Endothelial cell of umbilical vein (primary cell): ENCODE data around the gene RP9. TPM values are rescaled to one million over a fixed set of nuclear protein-coding genes. Genes with fewer than 3 reads are reported as not detected.

Source experiments
- BruUV-seq: library from RNA; stranded (reverse); fragments of 400-500 nt; replicated peaks from 2 replicates; lab custom pipeline; 2021; lab: Mats Ljungman, UMichigan
- CTCF ChIA-PET: fragments of 300-600, 350-600 bp; sonication (Branson Sonifier 250); formaldehyde crosslinking; loops from one replicate; lab custom pipeline; 2021; ENCODE audit warnings: antibody characterized with exemption, inconsistent platforms; lab: Charles Lee
- POLR2A ChIA-PET: fragments of 300-600, 350-600 bp; sonication (Branson Sonifier 250); formaldehyde crosslinking; loops from one replicate; lab custom pipeline; 2021; ENCODE audit warnings: antibody characterized with exemption, inconsistent platforms; lab: Charles Lee
- DNase-seq: peaks from one replicate; pipeline ENCODE4 v3.0.0-alpha.2; 2011; ENCODE audit warnings: low read depth, low spot score
- FAIRE-seq: peaks from 2 replicates; lab custom pipeline; 2011; peaks lifted over from hg19 to GRCh38; lab: Jason Lieb, UNC
- H2AFZ ChIP-seq: 2 replicates; pipeline ENCODE4 v1.6.0; 2012; ENCODE audit warnings: low read depth, low read length, control low read depth, inconsistent platforms
- H3K27ac ChIP-seq: 2 replicates; pipeline ENCODE4 v1.5.1; 2011; ENCODE audit warnings: low read depth, mild to moderate bottlenecking, control low read depth, low read length, moderate library complexity; ENCODE audit not compliant: insufficient read depth
- H3K27me3 ChIP-seq, 2 experiments: 2 replicates each; pipeline versions ENCODE4 v1.6.0 to v1.6.1; 2011; ENCODE audit warnings: low read length in 2 of 2, mixed read lengths in 1 of 2; ENCODE audit not compliant: control insufficient read depth in 2 of 2, insufficient read depth in 2 of 2
- H3K36me3 ChIP-seq, 2 experiments: 2 replicates in 1 of 2; 3 replicates in 1 of 2; pipeline ENCODE4 v1.5.1; 2011; ENCODE audit warnings: low read length in 2 of 2, mild to moderate bottlenecking in 1 of 2, moderate library complexity in 1 of 2; ENCODE audit not compliant: control insufficient read depth in 2 of 2, insufficient read depth in 2 of 2; ENCODE audit errors: extremely low read depth in 1 of 2
- H3K4me1 ChIP-seq: 3 replicates; pipeline ENCODE4 v1.5.1; 2011; ENCODE audit warnings: mild to moderate bottlenecking, low read length; ENCODE audit not compliant: control insufficient read depth, insufficient read depth; ENCODE audit errors: extremely low read depth
- H3K4me2 ChIP-seq: 2 replicates; pipeline ENCODE4 v1.6.1; 2011; ENCODE audit warnings: low read length, control low read depth, mixed read lengths; ENCODE audit not compliant: insufficient read depth
- H3K4me3 ChIP-seq, 3 experiments: fragments of 200-600 bp in 1 of 3; sonication (generic), shearing (Covaris generic) in 1 of 3; replicated peaks in 1 of 3; 2 replicates each; pipeline ENCODE4 v1.5.1; 2011 to 2016; ENCODE audit warnings: control low read depth in 3 of 3, low read length in 3 of 3, mild to moderate bottlenecking in 2 of 3, inconsistent platforms in 1 of 3, low read depth in 1 of 3, moderate library complexity in 1 of 3; ENCODE audit not compliant: insufficient read depth in 1 of 3
- H3K79me2 ChIP-seq: 2 replicates; pipeline ENCODE4 v1.6.0; 2012; ENCODE audit warnings: low read length, inconsistent platforms; ENCODE audit not compliant: control insufficient read depth, insufficient read depth
- H3K9ac ChIP-seq: replicated peaks from 2 replicates; pipeline ENCODE3; 2011; ENCODE audit warnings: low read length, control low read depth; ENCODE audit not compliant: insufficient read depth; ENCODE audit errors: extremely low read depth
- H3K9me1 ChIP-seq: replicated peaks from 3 replicates; pipeline ENCODE4 v1.6.0; 2011; ENCODE audit warnings: mild to moderate bottlenecking, low read length; ENCODE audit not compliant: control insufficient read depth, insufficient read depth; ENCODE audit errors: extremely low read depth
- H3K9me3 ChIP-seq: replicated peaks from 2 replicates; pipeline ENCODE4 v1.5.1; 2012; ENCODE audit warnings: low read length, inconsistent platforms; ENCODE audit not compliant: control insufficient read depth, insufficient read depth
- H4K20me1 ChIP-seq: replicated peaks from 2 replicates; pipeline ENCODE3; 2011; ENCODE audit warnings: mild to moderate bottlenecking, low read length; ENCODE audit not compliant: control insufficient read depth, insufficient read depth; ENCODE audit errors: extremely low read depth
- CTCF ChIP-seq, 2 donors: IDR thresholded peaks; 1 replicate in 1 of 2; 2 replicates in 1 of 2; pipeline ENCODE4 v1.5.1; 2011; ENCODE audit warnings: low read length in 2 of 2, mild to moderate bottlenecking in 2 of 2, moderate library complexity in 2 of 2, control low read depth in 1 of 2, inconsistent platforms in 1 of 2, low read depth in 1 of 2; ENCODE audit not compliant: insufficient read depth in 1 of 2; ENCODE audit errors: extremely low read depth in 1 of 2
- EZH2 ChIP-seq: IDR thresholded peaks from 2 replicates; pipeline ENCODE4 v1.6.1; 2012; ENCODE audit warnings: borderline replicate concordance, low read depth, mild to moderate bottlenecking, moderate library complexity, low read length, inconsistent platforms; ENCODE audit not compliant: severe bottlenecking
- FOS ChIP-seq: IDR thresholded peaks from 2 replicates; pipeline ENCODE4 v1.6.1; 2011; ENCODE audit warnings: mild to moderate bottlenecking, low read length, moderate library complexity, borderline replicate concordance; ENCODE audit not compliant: insufficient read depth
- GATA2 ChIP-seq: IDR thresholded peaks from 2 replicates; pipeline ENCODE4 v1.7.0; 2011; ENCODE audit warnings: low read depth, mild to moderate bottlenecking, moderate library complexity, mixed read lengths, low read length; ENCODE audit not compliant: insufficient read length, insufficient read depth
- JUN ChIP-seq: IDR thresholded peaks from 2 replicates; pipeline ENCODE4 v1.6.1; 2011; ENCODE audit warnings: borderline replicate concordance, low read depth; ENCODE audit not compliant: insufficient read length, insufficient read depth
- MAX ChIP-seq: IDR thresholded peaks from 2 replicates; pipeline ENCODE4 v1.6.1; 2011; ENCODE audit not compliant: insufficient read depth, insufficient read length
- MYC ChIP-seq: IDR thresholded peaks from one replicate; pipeline ENCODE4 v1.6.1; 2011; ENCODE audit warnings: mild to moderate bottlenecking, low read depth, low read length
- POLR2A ChIP-seq: IDR thresholded peaks from 2 replicates; pipeline ENCODE4 v1.6.1; 2012; ENCODE audit warnings: low read depth, mild to moderate bottlenecking, control low read depth, low read length
- POLR2AphosphoS5 ChIP-seq: IDR thresholded peaks from 2 replicates; pipeline ENCODE4 v1.6.1; 2012; ENCODE audit warnings: low read depth, mild to moderate bottlenecking, control low read depth, low read length, moderate library complexity; ENCODE audit not compliant: insufficient read depth
- dilution Hi-C: fragments of 300-500 bp; cut with MboI; formaldehyde crosslinking; loops from one replicate; pipeline ENCODE4 v1.15.0; 2019; ENCODE audit warnings: low sequenced_read_pairs; ENCODE audit not compliant: extremely low pct_ligation_motif_present
- intact Hi-C: fragments of 100-400 bp; cut with micrococcal nuclease; formaldehyde crosslinking; loops from one replicate; pipeline ENCODE4 v1.10.0; 2022
- polyA plus RNA-seq, 4 experiments: library from polyadenylated mRNA; depleted of rRNA in 3 of 4; stranded (reverse) in 3 of 4; unstranded in 1 of 4; fragments of >200 nt; gene quantifications; 2 replicates each; pipeline versions ENCODE4 v1.2.1 to v1.2.3, GENCODE V29; 2011 to 2012; ENCODE audit warnings: missing spikeins in 1 of 4
- total RNA-seq: library from RNA; stranded (reverse); gene quantifications from 2 replicates; pipeline ENCODE4 v1.2.3, GENCODE V29; 2021

The RP9 gene
- total and polyA plus RNA-seq, 2 donors (not counting 3 experiments of a cell fraction or from before 2014, with no cell fraction given) = 16.0 to 18.5 TPM

DNA sequence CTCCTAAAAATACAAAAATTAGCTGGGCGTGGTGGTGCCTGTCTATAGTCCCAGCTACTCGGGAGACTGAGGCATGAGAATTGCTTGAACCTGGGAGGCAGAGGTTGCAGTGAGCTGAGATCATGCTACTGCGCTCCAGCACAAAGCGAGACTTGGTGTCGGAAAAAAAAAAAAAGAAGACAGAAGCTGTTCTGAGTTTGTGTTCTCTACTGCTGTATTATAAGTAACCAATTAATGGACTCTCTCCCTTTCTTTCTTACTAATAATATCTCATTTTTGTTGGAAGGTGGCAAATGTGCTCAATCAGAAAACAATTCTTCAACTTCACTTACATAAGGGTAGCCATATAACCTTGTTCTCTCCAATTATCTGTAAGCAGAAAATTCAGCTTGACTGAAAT is 54.0 kb downstream of the RP9 start:
- FAIRE-seq (no peak), DNase-seq (no peak)
- Histone ChIP-seq H3K79me2 (peaks cover 87% of the 10 kb centered on the region), H4K20me1 (peaks cover 2% of the 10 kb centered on the region), H3K4me2 (no peak overlapping the region), H3K27me3 (no peaks in the 10 kb centered on the region), H3K9ac (no peak overlapping the region), H3K9me3 (no peaks in the 10 kb centered on the region), H3K4me1 (peaks cover 11% of the 10 kb centered on the region), H3K9me1 (no peaks in the 10 kb centered on the region), H3K27ac (peak overlapping the region; percentile 69), H2AFZ (no peak overlapping the region), H3K4me3 (no peak overlapping the region), H3K36me3 (no peaks in the 10 kb centered on the region)
- dilution Hi-C loops = no loop called here
- POLR2A ChIA-PET = no interaction called here
- CTCF ChIA-PET = interaction anchor here (1.0 to 1.2 kb wide), 2 partner anchors 15 to 53 kb away, joined by 3 read pairs; no protein-coding TSS in a partner anchor
- no TSS peak for BruUV-seq
- intact Hi-C loops = no loop called here
- TF ChIP-seq EZH2 = no peak
- TF ChIP-seq MYC = no peak
- TF ChIP-seq POLR2A = no peak
- TF ChIP-seq CTCF (IDR thresholded peaks at IDR 0.05; ENCODE audit: extremely low read depth in 1 of 2, insufficient read depth in 1 of 2, low read depth in 1 of 2, low read length in 2 of 2) = no peak
- TF ChIP-seq POLR2AphosphoS5 = no peak
- TF ChIP-seq JUN = no peak
- no peak for TF ChIP-seq GATA2
- TF ChIP-seq MAX = no peak
- no peak for TF ChIP-seq FOS
